Loucy (cell line): Measurements from ENCODE around the gene CSRP2.

Experiments
- CTCF ChIP-seq: fragments of 200-600 bp; sonication (generic); conservative IDR thresholded peaks from 2 replicates; pipeline ENCODE4 v1.5.1; 2014; ENCODE audit warnings: mild to moderate bottlenecking, antibody characterized with exemption, low read length
- EZH2phosphoT487 ChIP-seq: fragments of 200-600 bp; IDR thresholded peaks from 2 replicates; pipeline ENCODE4 v1.6.1; 2018; ENCODE audit warnings: antibody characterized with exemption, mild to moderate bottlenecking, moderate library complexity, borderline replicate concordance

- TF ChIP-seq CTCF (no peak), EZH2phosphoT487 (no peak)
Observed at GRCh38 chr12:76921100-76921471, 42.3 kb upstream of the CSRP2 start.
